OCI-LY3 (cell line): ENCODE data around the gene CDK16.

Source experiments
- EZH2phosphoT487 ChIP-seq: fragments of 200-600 bp; shearing (Covaris generic); IDR thresholded peaks from 2 replicates; pipeline ENCODE4 v1.6.1; 2018; ENCODE audit warnings: antibody characterized with exemption, mixed run types, low read depth
- TF ChIP-seq, protein P1 (sequence below): fragments of 200-600, 300-600 bp; sonication (generic); IDR thresholded peaks from 2 replicates; pipeline ENCODE4 v1.5.1; 2014; ENCODE audit warnings: antibody characterized with exemption, low read length, low read depth

GRCh38 chrX:47196098-47196497 is 22.4 kb upstream of the CDK16 start:
- TF ChIP-seq, protein P1, sequence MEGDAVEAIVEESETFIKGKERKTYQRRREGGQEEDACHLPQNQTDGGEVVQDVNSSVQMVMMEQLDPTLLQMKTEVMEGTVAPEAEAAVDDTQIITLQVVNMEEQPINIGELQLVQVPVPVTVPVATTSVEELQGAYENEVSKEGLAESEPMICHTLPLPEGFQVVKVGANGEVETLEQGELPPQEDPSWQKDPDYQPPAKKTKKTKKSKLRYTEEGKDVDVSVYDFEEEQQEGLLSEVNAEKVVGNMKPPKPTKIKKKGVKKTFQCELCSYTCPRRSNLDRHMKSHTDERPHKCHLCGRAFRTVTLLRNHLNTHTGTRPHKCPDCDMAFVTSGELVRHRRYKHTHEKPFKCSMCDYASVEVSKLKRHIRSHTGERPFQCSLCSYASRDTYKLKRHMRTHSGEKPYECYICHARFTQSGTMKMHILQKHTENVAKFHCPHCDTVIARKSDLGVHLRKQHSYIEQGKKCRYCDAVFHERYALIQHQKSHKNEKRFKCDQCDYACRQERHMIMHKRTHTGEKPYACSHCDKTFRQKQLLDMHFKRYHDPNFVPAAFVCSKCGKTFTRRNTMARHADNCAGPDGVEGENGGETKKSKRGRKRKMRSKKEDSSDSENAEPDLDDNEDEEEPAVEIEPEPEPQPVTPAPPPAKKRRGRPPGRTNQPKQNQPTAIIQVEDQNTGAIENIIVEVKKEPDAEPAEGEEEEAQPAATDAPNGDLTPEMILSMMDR, result no peak
- TF ChIP-seq EZH2phosphoT487, result no peak
